HepG2 (cell line): ENCODE results near the gene NXT2. TPM values are rescaled to one million over a fixed set of nuclear protein-coding genes. Genes with fewer than 3 reads are reported as not detected.

Experiments
- CHCHD3 ChIP-seq: sonication (generic); formaldehyde crosslinking; IDR thresholded peaks from 2 replicates; pipeline ENCODE4 v1.8.0; 2022; ENCODE audit warnings: mild to moderate bottlenecking, missing genetic modification reagents, moderate library complexity
- E2F2 ChIP-seq: sonication (generic); formaldehyde crosslinking; IDR thresholded peaks from 2 replicates; pipeline ENCODE4 v1.4.0; 2020; ENCODE audit warnings: missing genetic modification reagents, borderline replicate concordance
- ELF3 ChIP-seq: IDR thresholded peaks from 2 replicates; pipeline ENCODE4 v1.6.1; 2016; ENCODE audit warnings: missing genetic modification reagents, missing compliant biosample characterization
- EP300 ChIP-seq, 3 experiments: sonication (generic) in 1 of 3; formaldehyde crosslinking in 1 of 3; IDR thresholded peaks; 2 replicates each; pipeline versions ENCODE4 v1.5.1 to v1.6.1; 2011 to 2020; ENCODE audit warnings: low read depth in 2 of 3, low read length in 2 of 3, borderline replicate concordance in 1 of 3, improper control_type of control experiment in 1 of 3, mild to moderate bottlenecking in 1 of 3, missing genetic modification reagents in 1 of 3, moderate library complexity in 1 of 3
- MYC ChIP-seq: sonication (generic); formaldehyde crosslinking; IDR thresholded peaks from 2 replicates; pipeline ENCODE4 v1.9.0; 2021; ENCODE audit warnings: missing genetic modification reagents, borderline replicate concordance
- NRL ChIP-seq: sonication (generic); formaldehyde crosslinking; IDR thresholded peaks from 2 replicates; pipeline ENCODE4 v1.5.0; 2020; ENCODE audit warnings: missing genetic modification reagents, mild to moderate bottlenecking, moderate library complexity, borderline replicate concordance
- POLR2A ChIP-seq, 2 experiments: IDR thresholded peaks; 2 replicates each; pipeline ENCODE4 v1.6.1; 2011; ENCODE audit warnings: low read depth in 2 of 2, low read length in 2 of 2, mild to moderate bottlenecking in 1 of 2, moderate library complexity in 1 of 2; ENCODE audit not compliant: insufficient read depth in 1 of 2
- RELA ChIP-seq: sonication (generic); formaldehyde crosslinking; IDR thresholded peaks from 2 replicates; pipeline ENCODE4 v1.4.0; 2020; ENCODE audit warnings: missing genetic modification reagents
- ZNF235 ChIP-seq: sonication (generic); formaldehyde crosslinking; IDR thresholded peaks from 2 replicates; pipeline ENCODE4 v1.8.1; 2023; ENCODE audit warnings: mild to moderate bottlenecking, missing genetic modification reagents, borderline replicate concordance
- ZNF281 ChIP-seq: sonication (generic); formaldehyde crosslinking; IDR thresholded peaks from 2 replicates; pipeline ENCODE4 v1.4.0; 2020; ENCODE audit warnings: missing genetic modification reagents, borderline replicate concordance
- ZNF3 ChIP-seq: IDR thresholded peaks from 2 replicates; pipeline ENCODE4 v1.7.0; 2017; ENCODE audit warnings: inconsistent platforms
- ZNF350 ChIP-seq: sonication (generic); formaldehyde crosslinking; IDR thresholded peaks from 2 replicates; pipeline ENCODE4 v1.4.0; 2020; ENCODE audit warnings: mild to moderate bottlenecking, low read depth, missing genetic modification reagents, borderline replicate concordance
- ZNF580 ChIP-seq: IDR thresholded peaks from 2 replicates; pipeline ENCODE4 v1.6.1; 2016; ENCODE audit warnings: low read depth, borderline replicate concordance
- ZNF788 ChIP-seq: sonication (generic); formaldehyde crosslinking; IDR thresholded peaks from 2 replicates; pipeline ENCODE4 v1.5.0; 2020; ENCODE audit warnings: mild to moderate bottlenecking, missing genetic modification reagents, borderline replicate concordance
- polyA plus RNA-seq, 8 experiments: library from polyadenylated mRNA; depleted of rRNA in 3 of 8; stranded (reverse) in 7 of 8; unstranded in 1 of 8; fragments of >200 nt; fragmentation: Illumina TruSeq in 4 of 8; extraction: Trizol in 4 of 8; gene quantifications; 2 replicates each; pipeline versions ENCODE4 v1.2.1 to v1.2.3, GENCODE V29; 2011 to 2016; ENCODE audit warnings: low read depth in 4 of 8, missing spikeins in 1 of 8, mixed read lengths in 1 of 8; ENCODE audit not compliant: insufficient read depth in 1 of 8
- total RNA-seq, 5 experiments: library from RNA; depleted of rRNA; stranded (reverse); fragments of >200 nt; fragmentation: Illumina TruSeq; extraction: Trizol; gene quantifications; 2 replicates each; pipeline ENCODE4 v1.2.3, GENCODE V29; 2016; ENCODE audit warnings: low read depth in 1 of 5
- TF ChIP-seq, protein P1 (sequence below): sonication (generic); formaldehyde crosslinking; IDR thresholded peaks from 2 replicates; pipeline ENCODE4 v1.5.1; 2020; ENCODE audit warnings: missing genetic modification reagents, mild to moderate bottlenecking, borderline replicate concordance
- TF ChIP-seq, protein P2 (sequence below), 2 experiments: sonication (generic) in 1 of 2; formaldehyde crosslinking in 1 of 2; IDR thresholded peaks; 2 replicates each; pipeline versions ENCODE4 v1.4.0 to v1.6.1; 2018 to 2020; ENCODE audit warnings: missing genetic modification reagents in 2 of 2, borderline replicate concordance in 1 of 2, low read depth in 1 of 2, mild to moderate bottlenecking in 1 of 2, missing biosample characterization in 1 of 2
- TF ChIP-seq, protein P3 (sequence below): IDR thresholded peaks from 2 replicates; pipeline ENCODE4 v1.6.1; 2018; ENCODE audit warnings: missing genetic modification reagents, mild to moderate bottlenecking, missing compliant biosample characterization

The NXT2 gene
- total and polyA plus RNA-seq, 2 of the 13 experiments (the other 11 are each of a cell fraction or from before 2014, with no cell fraction given) = 9.5 to 14.9 TPM

GRCh38 chrX:109536439-109537323, at the start of gene NXT2 (continued):
- peak; percentile 24; the same call in 1 of the 2 replicates for TF ChIP-seq ZNF788 (CRISPR knock-in tag)
- no peak for TF ChIP-seq E2F2 (CRISPR knock-in tag)
- TF ChIP-seq NRL (CRISPR knock-in tag) = no peak
- no peak; the same call in 1 of the 2 replicates for TF ChIP-seq MYC (CRISPR knock-in tag)
- TF ChIP-seq, protein P1, sequence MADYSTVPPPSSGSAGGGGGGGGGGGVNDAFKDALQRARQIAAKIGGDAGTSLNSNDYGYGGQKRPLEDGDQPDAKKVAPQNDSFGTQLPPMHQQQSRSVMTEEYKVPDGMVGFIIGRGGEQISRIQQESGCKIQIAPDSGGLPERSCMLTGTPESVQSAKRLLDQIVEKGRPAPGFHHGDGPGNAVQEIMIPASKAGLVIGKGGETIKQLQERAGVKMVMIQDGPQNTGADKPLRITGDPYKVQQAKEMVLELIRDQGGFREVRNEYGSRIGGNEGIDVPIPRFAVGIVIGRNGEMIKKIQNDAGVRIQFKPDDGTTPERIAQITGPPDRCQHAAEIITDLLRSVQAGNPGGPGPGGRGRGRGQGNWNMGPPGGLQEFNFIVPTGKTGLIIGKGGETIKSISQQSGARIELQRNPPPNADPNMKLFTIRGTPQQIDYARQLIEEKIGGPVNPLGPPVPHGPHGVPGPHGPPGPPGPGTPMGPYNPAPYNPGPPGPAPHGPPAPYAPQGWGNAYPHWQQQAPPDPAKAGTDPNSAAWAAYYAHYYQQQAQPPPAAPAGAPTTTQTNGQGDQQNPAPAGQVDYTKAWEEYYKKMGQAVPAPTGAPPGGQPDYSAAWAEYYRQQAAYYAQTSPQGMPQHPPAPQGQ (CRISPR knock-in tag) = no peak
- no peak for TF ChIP-seq RELA (CRISPR knock-in tag)
- no peak for TF ChIP-seq CHCHD3
- peak; percentile 83 to 90 for TF ChIP-seq POLR2A (IDR thresholded peaks at IDR 0.05; ENCODE audit: insufficient read depth in 1 of 2, low read depth in 2 of 2, low read length in 2 of 2)
- TF ChIP-seq, protein P2, sequence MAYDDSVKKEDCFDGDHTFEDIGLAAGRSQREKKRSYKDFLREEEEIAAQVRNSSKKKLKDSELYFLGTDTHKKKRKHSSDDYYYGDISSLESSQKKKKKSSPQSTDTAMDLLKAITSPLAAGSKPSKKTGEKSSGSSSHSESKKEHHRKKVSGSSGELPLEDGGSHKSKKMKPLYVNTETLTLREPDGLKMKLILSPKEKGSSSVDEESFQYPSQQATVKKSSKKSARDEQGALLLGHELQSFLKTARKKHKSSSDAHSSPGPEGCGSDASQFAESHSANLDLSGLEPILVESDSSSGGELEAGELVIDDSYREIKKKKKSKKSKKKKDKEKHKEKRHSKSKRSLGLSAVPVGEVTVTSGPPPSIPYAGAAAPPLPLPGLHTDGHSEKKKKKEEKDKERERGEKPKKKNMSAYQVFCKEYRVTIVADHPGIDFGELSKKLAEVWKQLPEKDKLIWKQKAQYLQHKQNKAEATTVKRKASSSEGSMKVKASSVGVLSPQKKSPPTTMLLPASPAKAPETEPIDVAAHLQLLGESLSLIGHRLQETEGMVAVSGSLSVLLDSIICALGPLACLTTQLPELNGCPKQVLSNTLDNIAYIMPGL (CRISPR knock-in tag; IDR thresholded peaks at IDR 0.05; ENCODE audit: borderline replicate concordance in 1 of 2, low read depth in 1 of 2) = peak in 1 of 2 experiments; percentile 49; a peak in 1 of 4 replicates
- no peak for TF ChIP-seq ELF3 (CRISPR knock-in tag)
- TF ChIP-seq ZNF350 (CRISPR knock-in tag) = peak; percentile 42; the same call in 1 of the 2 replicates
- TF ChIP-seq ZNF3 (CRISPR knock-in tag) = no peak
- TF ChIP-seq ZNF281 (CRISPR knock-in tag) = peak; percentile 22; the same call in 1 of the 2 replicates
- peak; percentile 74; the same call in 1 of the 2 replicates for TF ChIP-seq ZNF580 (CRISPR knock-in tag)
- TF ChIP-seq ZNF235 (CRISPR knock-in tag) = no peak
- no peak for TF ChIP-seq EP300 (IDR thresholded peaks at IDR 0.05; ENCODE audit: low read depth in 2 of 2, low read length in 2 of 2)
- 0 out of 2 replicates have a peak, but pooled peaks have one; percentile 11 for TF ChIP-seq EP300 (CRISPR knock-in tag; IDR thresholded peaks at IDR 0.05; ENCODE audit: borderline replicate concordance)
- TF ChIP-seq, protein P3, sequence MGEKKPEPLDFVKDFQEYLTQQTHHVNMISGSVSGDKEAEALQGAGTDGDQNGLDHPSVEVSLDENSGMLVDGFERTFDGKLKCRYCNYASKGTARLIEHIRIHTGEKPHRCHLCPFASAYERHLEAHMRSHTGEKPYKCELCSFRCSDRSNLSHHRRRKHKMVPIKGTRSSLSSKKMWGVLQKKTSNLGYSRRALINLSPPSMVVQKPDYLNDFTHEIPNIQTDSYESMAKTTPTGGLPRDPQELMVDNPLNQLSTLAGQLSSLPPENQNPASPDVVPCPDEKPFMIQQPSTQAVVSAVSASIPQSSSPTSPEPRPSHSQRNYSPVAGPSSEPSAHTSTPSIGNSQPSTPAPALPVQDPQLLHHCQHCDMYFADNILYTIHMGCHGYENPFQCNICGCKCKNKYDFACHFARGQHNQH (CRISPR knock-in tag) = peak; percentile 14; the same call in 1 of the 2 replicates
